ENCODE results near the gene PLA1A. TPM values are rescaled to one million over a fixed set of nuclear protein-coding genes. Genes with fewer than 3 reads are reported as not detected.

PLA1A gene
- total RNA-seq, 1 donor from 2014 or later = 13.1 TPM

GRCh38 chr3:119631516-119631915 lies 33.8 kb downstream of the PLA1A start:
- no peak overlapping the region for H3K4me3 ChIP-seq
- H3K36me3 ChIP-seq = no peaks in the 10 kb centered on the region
- no peaks in the 10 kb centered on the region for H3K9me3 ChIP-seq
- no peak for TF ChIP-seq CTCF (IDR thresholded peaks at IDR 0.05)
- intact Hi-C loops (cut with DNase I) = no loop called here
- peak overlapping the region; percentile 21 for H3K27ac ChIP-seq
- DNase-seq (no peak), ATAC-seq (no peak)
- no peaks in the 10 kb centered on the region for H3K27me3 ChIP-seq (ENCODE audit: low read depth)
- H3K4me1 ChIP-seq = peaks cover 58% of the 10 kb centered on the region

- peaks cover 59% of the 10 kb centered on the region for H3K4me1 ChIP-seq
Observed at GRCh38 chr3:119632216-119632615, 34.5 kb downstream of the PLA1A start.

DNA sequence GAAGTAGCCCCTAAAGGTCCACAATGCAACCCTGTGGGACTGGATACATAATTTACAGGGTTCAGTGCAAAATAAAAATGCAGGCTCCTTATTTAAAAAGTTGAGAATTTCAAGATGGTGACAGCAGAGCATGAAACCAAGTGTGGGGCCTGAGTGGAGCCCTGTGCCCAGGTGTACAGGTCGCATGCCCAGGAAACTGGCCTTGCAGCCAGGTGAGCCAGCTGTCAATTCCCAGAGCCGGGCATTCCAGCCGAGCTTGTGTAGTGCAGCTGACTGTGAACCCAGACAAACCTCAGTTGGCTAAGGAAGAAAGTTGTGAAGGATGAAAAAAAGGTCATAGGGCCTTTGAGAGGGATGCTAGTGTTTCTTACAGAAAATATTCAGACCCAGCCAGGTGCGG lies 35.1 kb downstream of the PLA1A start:
- no peak overlapping the region for H3K4me3 ChIP-seq
- H3K4me1 ChIP-seq = peaks cover 59% of the 10 kb centered on the region
- H3K27me3 ChIP-seq (ENCODE audit: low read depth) = no peaks in the 10 kb centered on the region
- no peak overlapping the region for H3K27ac ChIP-seq
- TF ChIP-seq CTCF (IDR thresholded peaks at IDR 0.05) = no peak
- H3K9me3 ChIP-seq = no peaks in the 10 kb centered on the region
- no peaks in the 10 kb centered on the region for H3K36me3 ChIP-seq
- ATAC-seq (no peak), DNase-seq (no peak)
- intact Hi-C loops (cut with DNase I) = no loop called here

More at GRCh38 chr3:119632216-119632615, 34.5 kb downstream of the PLA1A start:
- Histone ChIP-seq H3K27me3 (ENCODE audit: low read depth) (no peaks in the 10 kb centered on the region), H3K9me3 (no peaks in the 10 kb centered on the region), H3K36me3 (no peaks in the 10 kb centered on the region), H3K27ac (no peak overlapping the region), H3K4me3 (no peak overlapping the region)
- ATAC-seq (no peak), DNase-seq (no peak)
- intact Hi-C loops (cut with DNase I) = no loop called here
- no peak for TF ChIP-seq CTCF (IDR thresholded peaks at IDR 0.05)

DNA sequence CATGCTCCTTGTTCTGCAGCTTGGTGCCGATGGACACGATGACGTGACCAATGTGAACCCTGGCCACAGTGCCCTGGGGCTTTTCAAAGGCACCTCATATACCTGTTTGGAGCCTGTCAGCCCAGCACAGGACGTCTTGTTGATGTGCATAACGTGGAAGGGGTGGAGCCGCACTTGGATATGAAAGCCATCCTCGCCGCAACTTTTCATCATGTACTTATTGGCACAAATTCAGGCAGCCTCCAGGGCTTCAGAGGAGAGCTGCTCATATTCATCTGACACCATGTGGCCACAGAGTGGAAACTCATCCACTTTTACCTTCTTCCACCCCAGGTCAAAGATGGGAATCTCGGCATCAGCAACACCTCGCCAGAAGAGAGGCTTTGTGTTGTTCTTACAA lies 38.0 kb downstream of the PLA1A start:
- no peaks in the 10 kb centered on the region for H3K27me3 ChIP-seq (ENCODE audit: low read depth)
- ATAC-seq (no peak), DNase-seq (no peak)
- H3K4me1 ChIP-seq = peaks cover 50% of the 10 kb centered on the region
- intact Hi-C loops (cut with DNase I) = no loop called here
- no peak overlapping the region for H3K4me3 ChIP-seq
- H3K9me3 ChIP-seq = no peaks in the 10 kb centered on the region
- no peak for TF ChIP-seq CTCF (IDR thresholded peaks at IDR 0.05)
- H3K27ac ChIP-seq = peak overlapping the region; percentile 90
- H3K36me3 ChIP-seq = no peaks in the 10 kb centered on the region

GRCh38 chr3:119636249-119636648 lies 38.6 kb downstream of the PLA1A start:
- no peak for DNase-seq
- Histone ChIP-seq H3K27me3 (ENCODE audit: low read depth) (no peaks in the 10 kb centered on the region), H3K4me1 (peaks cover 44% of the 10 kb centered on the region), H3K27ac (peak overlapping the region; percentile 90), H3K4me3 (no peak overlapping the region), H3K36me3 (no peaks in the 10 kb centered on the region), H3K9me3 (no peaks in the 10 kb centered on the region)
- ATAC-seq = no peak
- intact Hi-C loops (cut with DNase I) = no loop called here
- TF ChIP-seq CTCF (IDR thresholded peaks at IDR 0.05) = no peak

All from lower lobe of right lung (tissue), 2 donors.